ENCODE results near the gene SHF. TPM values are rescaled to one million over a fixed set of nuclear protein-coding genes. Genes with fewer than 3 reads are reported as not detected.
A peak's percentile ranks its signal among the peaks of the same experiment; 100 is the strongest.
"Not testable (repeated sequence)": the region's sequence is repeated elsewhere in the genome, so short reads cannot be mapped to it uniquely, and the experiment has no call there.

SHF gene, protein sequence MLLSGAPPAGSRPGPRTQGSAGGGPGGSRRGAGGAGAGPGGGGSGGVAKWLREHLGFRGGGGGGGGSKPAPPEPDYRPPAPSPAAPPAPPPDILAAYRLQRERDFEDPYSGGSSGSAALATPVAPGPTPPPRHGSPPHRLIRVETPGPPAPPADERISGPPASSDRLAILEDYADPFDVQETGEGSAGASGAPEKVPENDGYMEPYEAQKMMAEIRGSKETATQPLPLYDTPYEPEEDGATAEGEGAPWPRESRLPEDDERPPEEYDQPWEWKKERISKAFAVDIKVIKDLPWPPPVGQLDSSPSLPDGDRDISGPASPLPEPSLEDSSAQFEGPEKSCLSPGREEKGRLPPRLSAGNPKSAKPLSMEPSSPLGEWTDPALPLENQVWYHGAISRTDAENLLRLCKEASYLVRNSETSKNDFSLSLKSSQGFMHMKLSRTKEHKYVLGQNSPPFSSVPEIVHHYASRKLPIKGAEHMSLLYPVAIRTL
- 7.9 TPM for polyA plus RNA-seq (ENCODE audit: insufficient read length)

DNA sequence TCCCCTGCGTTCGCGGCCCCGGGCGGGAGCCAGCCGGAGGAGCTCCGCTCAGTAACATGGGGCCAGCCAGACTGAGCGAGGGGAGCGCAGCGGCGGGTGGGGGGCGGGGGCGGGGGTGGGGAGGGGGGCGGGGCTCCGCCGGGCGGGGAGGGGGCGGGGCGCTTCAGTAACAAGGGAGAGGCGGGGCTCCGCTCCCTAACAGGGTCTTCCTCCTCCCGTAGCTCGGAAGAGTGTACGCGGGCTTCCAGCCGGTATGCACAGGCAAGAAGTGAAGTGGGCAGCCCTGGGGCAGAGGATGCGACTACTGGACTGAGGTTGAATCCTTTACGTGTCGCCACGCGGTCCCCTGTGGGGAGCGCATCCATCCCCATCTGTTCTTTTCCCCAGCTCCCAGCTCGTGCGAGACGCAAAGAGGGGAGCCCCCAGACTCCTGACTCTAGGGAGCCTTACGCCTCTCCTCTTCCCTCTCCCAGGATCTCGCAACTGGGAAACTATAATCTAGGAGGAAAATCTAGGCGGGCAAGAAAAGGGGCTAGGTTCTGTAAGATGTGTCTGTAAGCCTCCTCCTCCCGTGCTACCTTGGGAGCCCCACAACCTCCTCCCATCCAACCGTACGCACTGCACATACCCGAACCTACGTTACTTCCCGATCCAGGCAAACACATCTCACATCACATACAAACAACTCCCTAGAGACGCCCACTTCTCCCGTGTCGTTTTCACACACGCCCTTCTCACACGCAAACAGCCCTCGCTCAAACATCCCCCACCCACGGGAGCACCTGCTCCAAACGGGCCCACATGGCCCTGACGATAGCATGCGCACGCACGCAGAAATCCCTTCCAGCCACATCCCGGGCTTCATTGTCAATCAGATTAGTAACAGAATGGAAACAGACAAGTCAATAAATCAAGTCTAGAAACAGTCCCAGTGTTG lies at the start of gene SHF:
TSS of gene SHF (minus strand) at position 73 of the 937 bp plus-strand sequence. CDS start at position 58, 15 bp downstream.
- peak; percentile 69 for DNase-seq

DNA sequence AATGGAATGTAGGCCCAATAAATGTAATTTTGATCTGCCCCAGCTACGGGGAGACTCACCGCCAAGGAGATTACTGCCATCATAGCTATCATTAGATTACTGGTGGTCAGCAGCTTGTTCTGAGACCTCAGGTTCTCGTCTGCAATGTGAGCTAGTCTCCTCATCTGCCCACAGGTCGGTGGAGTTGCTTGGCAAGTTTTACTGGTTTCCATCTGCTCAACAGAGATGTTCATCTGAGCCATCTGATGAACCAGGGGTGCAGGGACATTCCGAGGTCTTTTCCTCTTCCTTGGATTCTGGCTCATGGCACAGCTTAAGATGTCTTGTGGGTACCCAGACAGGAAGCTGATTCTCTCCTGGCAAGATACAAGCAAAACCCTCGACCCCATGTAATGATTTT lies 49.0 kb upstream of the SHF start:
- DNase-seq = not testable (repeated sequence)

DNA sequence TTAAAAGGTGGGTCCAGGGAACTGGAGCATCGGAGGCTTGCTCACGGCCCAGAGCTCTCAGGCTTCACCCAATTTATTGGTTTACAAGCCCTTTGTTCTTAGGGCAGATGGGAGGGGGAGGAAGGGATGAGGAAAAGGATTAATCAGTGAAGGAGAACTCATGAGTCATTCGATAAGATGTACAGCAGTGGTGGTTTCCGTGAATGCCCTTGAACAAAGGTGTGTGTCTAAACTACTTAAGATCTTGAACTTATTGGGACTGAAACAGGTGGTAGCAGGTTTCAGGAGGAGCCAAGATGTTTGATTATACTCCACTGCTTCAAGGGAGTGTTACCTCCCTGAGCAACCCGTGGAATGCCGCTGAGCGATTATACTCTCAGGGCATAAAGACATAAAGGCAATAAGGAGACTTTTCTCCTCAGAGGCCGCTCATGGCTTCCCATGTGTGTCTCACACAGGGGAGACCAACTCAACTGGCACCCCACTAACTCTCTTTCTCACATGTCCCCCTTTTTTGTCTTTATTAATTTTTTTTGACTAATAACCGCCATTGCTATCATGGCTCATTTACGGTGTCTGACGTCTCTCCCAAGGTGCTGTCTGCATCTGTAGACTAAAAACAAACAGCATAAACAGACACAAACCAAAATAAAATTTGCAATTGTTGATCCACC lies 46.9 kb upstream of the SHF start:
- DNase-seq = no peak

DNA sequence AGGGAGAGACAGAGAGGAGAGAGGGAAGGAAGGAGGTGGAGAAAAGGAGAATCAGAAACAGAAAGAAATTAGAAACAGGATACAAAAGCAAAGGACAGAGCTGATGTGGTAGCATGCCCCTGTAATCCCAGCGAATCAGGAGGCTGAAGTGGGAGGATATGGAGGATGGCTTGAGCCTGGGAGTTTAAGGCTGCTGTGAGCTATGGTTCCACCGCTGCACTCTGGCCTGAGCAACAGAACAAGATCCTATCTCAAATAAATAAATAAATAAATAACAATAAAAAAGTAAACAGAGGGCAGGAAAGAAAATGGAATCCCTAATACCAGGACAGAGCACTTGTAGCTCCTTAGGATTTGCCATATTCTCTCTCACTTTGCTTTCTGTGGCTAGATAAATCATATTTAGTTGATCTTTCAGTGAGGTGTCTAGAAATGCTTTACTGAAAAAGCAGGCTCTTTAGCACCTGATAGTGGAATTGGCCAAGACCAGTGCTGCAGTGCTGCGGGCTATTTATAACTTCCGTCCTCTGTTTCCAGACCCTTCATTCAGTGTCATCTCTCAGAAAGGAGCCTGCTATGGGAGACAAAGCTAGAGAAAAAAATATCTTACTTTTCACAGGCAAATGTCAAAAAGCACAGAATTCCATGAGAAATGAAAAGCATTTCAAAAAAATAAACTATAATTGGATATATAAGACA lies 44.2 kb upstream of the SHF start:
- no peak for DNase-seq

DNA sequence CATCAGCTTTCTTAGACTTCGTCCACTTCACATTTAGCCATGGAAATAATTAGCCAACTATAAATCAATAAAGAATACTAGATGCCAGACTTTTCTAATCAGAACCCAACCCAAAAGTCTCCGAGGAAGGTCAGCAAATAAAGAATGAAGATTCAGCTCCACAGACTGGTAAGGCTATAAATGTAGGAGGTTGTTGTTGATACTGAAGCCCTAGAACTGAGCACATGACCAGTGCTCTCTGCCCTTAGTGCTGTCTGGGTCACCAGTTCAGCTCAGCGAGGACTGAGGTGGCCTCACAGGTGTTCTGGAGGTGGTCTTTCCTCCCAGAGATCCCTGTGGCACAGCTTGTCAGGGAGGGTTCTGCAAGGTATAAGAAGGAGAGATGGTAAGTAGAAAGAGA lies 43.4 kb upstream of the SHF start:
- no peak for DNase-seq

DNA sequence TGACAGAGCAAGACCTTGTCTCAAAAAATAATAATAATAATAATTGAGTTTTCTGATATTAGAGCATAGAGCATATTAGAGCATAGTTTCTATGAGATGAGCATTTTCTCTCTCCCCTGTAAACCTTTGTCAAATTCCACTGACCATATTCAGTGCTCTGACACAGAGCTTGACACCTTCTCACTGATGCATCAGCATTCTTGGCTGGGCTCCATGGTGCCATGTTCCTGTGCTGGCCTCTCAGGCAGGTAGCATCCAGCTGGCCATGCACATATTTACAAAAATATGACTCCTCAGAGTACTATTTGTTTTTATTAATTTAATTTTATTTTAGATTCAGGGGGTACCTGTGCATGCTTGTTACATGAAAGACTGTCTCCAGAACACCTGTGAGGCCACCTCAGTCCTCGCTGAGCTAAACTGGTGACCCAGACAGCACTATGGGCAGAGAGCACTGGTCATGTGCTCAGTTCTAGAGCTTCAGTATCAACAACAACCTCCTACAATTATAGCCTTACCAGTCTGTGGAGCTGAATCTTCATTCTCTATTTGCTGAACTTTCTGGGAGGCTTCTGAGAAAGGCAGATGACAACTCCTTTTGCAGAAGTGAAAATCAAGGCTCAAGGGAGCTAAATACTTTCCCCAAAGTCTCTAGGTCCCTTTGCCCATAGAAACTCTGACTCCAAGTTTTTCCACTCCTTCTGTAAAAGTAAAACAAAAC lies 42.6 kb upstream of the SHF start:
- no peak for DNase-seq

DNA sequence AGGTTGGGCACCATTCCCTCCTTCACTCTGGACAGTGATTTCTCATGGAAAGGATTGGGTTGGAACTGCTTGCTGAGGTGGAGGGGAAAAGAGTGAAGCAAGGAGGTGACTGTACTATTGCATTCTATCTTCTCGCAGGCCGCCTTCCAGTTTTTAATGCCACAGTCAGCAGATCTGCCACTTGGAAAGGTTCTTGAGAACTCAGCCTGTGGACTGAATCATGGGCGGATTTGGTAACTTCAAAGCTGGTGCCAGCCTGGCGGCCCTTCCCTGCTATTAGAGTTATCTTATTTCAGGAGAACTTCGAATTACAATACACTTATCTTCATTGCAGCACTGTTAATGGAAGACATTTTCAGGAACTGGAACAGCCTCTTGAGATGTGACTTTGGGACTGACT lies 41.2 kb upstream of the SHF start:
- no peak for DNase-seq

DNA sequence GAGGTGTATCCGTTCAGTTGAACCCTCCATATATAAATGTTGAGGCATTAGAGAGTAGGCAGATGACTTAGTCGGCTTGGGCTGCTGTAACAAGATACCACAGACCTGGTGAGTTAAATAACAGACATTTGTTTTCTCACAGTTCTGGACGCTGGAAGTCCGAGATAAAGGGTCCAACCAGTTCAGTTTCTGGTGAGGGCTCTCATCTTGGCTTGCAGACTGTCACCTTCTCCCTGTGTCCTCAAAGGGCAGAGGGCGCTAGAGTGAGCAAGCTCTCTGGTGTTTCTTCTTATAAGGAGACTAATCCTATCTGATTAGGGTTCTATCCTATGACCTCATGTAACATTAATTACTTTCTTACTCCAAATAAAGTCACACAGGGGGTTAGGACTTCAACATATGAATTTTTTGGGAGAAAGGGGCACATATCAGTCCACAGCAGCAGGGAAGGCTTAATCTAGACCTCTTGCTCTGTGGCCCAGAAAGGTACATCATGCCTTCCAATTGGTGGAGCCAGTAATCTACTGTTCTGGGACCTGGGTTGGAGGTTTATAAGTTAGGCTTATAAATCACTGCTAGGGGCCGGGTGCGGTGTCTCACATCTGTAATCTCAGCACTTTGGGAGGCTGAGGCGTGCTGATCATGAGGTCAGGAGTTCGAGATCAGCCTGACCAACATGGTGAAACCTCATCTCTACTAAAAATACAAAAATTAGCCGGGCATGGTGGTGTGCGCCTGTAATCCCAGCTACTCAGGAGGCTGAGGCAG lies 37.9 kb upstream of the SHF start:
- no peak for DNase-seq

DNA sequence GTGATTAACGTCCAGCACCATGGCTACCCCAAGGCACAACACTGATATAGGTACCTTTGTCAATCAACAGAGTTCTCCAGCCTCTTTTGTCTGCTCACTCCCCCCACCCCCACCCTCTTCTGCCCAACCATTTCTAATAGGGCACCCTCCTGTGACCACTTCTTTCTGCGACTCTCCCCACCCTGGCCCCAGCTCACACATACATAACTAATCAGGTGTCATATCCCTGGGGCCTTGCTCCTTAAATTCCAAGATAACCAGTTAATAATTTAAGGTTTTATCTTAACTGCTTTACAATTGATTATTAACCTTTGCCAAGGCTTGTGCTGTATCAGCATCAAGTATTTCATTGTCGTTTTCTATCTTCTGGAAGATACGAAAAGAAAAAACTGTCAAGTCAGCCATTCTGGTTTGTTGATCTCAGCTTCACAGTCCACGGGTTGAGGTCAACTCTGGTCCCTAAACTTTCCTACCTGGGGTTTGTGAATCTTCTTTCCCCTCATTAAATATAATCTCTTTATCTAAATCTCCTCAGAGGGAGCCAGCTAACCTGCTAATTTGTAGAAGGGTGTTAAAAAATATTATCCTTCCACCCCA lies 37.0 kb upstream of the SHF start:
- DNase-seq = no peak

DNA sequence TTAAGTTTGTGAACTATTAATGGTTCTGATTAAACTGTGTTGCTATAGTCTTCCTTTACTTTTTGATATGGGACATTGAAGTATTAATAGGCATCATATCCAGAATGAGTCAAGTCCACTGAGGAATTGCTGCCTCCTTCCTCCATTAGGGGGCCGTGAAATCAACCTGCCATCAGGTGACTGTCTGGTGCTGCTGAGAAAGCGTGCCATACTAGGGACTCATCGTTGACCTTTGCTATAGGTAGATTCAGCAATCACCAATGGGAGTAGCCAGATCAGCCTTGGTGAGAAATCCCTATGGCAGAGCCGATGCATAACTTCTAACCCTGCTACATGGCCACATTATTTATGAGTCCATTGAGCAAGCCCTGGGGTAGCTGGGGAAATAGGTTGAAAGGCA lies 34.2 kb upstream of the SHF start:
- no peak for DNase-seq

DNA sequence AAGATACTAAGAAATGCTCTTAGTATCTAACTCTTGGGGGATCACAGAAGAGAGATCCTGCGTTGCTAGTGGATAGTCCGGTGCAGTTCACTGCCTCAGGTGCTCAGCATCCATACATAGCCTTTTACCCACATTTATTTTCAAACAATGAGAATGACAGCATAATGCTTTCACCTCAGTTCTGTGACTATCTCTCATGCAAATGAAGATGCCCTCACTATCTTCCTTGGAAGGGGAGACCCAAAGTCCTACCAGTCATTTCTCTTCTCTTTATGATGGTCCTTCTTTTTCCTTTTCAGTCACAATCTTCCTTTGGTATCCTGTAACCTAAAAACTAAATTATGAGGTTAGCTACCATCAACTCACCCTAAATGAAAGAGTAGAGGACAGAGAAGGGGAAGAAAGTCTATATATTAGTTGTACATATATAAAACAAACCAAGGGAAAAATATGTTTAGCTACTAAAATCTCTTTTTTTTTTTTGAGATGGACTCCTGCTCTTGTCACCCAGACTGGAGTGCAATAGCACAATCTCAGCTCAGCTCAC lies 33.4 kb upstream of the SHF start:
- DNase-seq = no peak

DNA sequence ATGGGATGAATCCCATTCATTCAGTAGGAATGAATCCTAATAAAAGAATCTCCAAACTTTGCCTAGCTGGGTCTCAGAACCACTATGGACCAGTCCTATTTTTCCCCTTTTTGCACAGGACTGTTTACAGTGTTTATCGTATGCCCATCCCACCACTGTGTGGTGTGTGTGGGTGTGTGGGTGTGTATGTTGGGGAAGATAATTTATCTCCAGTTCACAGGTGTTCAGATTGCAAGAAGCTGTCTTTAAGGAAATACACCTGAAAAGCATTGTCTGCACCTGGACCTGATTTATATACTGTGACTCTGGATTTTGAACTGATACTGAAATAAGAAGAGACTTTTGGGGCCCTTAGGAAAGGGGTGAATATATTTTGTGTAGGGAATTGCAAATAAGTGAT lies 24.7 kb upstream of the SHF start:
- DNase-seq = no peak

DNA sequence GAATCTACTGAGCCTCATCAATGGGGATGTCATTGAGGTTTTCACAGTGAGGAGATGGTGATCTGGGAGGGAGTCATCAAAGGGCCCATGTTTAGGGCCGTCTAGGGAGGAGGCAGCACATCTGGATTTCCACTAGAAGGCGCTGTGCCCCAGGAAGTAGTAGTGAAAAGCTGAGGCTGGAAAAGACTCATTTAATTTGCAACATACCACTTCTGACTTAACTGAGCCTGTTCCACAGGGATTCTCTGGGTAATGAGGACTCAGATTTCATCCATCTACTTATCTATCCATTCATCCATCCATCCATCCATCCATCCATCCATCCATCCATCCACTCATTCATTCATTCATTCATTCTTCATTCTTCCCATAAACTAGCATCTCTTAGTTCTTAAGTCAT lies 17.4 kb upstream of the SHF start:
- DNase-seq = no peak

DNA sequence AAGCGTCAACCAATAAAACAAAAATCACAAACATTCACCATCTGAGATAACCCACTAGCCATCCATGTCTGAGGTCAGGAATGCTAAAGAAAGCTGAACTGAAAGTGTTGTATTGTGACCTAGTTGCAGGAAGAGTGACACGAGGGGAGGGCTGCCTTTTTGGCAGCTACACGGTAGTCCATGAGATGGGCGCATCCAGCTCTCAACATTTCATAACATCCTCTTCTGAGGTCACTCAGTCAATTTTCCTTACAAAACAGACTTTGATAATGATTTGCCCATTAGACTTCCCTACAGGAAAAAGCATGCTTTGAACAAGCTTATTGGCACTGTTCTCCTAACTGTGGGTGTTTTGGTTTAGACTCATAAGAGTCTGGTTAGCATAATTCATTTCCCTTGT lies 15.4 kb upstream of the SHF start:
- no peak for DNase-seq

DNA sequence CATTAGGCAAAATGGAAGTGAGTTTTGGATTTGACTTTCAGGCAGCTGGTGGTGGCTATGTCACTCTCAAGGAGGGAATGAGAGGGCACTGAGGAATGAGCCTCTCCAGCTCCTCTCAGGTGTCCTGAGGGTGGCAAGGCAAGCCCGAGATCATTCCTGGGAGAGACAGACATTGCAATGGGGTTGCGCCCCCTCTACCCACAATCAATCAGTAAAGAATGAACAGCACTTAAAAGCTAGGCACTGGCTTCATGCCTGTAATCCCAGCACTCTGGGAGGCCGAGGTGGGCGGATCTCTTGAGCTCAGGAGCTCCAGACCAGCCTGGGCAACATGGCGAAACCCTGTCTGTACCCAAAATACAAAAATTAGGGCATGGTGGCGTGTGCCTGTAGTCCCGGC lies 14.1 kb upstream of the SHF start:
- DNase-seq = no peak

DNA sequence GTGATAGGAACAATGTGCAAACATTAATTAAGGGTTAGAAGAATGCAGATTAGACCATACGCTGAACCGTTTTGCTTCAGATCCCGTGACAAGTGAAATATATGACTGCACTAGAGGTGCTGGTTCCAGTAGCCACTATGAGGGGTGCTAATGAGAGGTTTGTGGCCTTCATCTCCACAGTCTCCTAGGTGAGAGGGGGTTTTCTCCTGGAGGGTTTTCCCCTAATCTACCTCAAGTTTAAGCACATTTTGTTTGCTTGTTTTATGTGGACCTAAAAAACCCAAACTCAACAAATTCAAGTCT lies 13.7 kb upstream of the SHF start:
- DNase-seq = no peak

DNA sequence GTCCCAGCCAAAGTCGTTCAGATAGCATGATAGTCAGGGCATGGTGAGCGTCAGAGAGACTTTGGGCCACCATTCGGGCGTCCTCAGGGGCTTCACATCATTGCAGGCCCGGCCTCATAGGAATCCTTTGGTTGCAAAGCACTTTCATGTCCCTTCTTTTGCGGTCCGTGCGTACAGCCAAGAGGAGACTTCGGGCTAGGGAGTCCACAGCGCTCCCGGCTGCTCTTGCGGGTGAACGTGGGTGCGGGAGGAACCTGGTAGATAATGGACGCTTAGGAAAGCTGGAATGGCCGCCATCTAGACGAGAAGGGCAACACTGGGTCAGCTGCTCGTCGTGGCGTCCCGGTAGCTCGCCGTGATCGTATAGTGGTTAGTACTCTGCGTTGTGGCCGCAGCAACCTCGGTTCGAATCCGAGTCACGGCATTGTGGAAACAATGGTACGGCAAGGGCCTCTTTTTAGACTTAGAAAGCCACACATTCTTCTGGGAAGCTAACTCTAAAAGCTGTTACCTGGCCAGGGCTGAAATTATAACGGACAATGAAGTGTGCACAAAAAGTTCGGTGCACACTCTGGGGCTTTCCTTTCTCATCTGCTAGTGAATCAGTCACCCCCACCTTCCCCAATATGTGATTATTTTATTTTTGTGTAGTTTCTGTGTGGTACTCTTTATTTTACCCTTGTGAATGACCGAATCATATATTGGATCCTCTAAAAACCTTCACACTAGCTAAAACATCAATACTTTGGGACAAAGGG lies 13.2 kb upstream of the SHF start:
- DNase-seq = peak; percentile 91

DNA sequence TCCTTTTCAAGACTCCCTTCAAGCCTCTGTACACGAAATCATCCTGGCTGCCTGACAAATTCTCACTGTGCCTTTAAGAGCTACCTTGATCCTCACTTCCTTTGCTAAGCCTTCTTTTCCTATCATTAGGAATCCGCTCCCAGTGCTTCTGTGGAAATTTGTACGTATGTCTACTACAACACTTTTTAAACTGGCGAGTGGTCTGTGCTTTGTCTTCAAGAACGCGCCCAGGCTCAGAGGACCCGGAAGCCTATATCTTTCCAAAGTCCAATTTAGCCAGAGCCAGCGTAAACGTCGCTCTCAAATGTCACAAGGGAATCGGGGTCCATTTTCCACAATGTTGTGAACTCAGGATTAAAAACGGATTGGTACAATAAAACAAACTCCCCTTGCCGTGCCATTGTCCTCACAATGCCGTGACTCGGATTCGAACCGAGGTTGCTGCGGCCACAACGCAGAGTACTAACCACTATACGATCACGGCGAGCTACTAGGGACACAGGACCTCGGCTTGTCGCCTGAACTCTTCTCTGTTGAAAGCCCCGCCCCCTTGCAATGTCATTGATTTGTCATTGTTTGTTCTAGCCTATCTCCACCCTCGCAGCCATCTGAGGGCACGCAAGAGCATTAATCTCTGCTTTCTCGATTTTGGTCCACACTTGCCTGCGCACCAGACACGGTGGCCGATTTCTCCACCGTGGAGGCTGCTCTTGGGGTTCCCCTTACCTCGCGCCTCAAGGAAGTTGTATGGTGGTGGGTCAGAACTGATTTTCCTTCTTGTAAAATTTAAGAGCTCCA lies 12.4 kb upstream of the SHF start:
- peak; percentile 95 for DNase-seq

Data from hindlimb muscle (tissue), 1 donor.